H1 (cell line): ENCODE measurements around the gene NMRK1. TPM values are rescaled to one million over a fixed set of nuclear protein-coding genes. Genes with fewer than 3 reads are reported as not detected.

ENCODE experiments used
- CBX8 ChIP-seq: fragments of 300-800, 300-1000 bp; sonication (generic); IDR thresholded peaks from 2 replicates; pipeline ENCODE4 v1.7.1; 2016; ENCODE audit warnings: low read depth, low read length, borderline replicate concordance
- E2F6 ChIP-seq: IDR thresholded peaks from 2 replicates; pipeline ENCODE4 v1.6.1; 2012; ENCODE audit warnings: inconsistent platforms
- KDM1A ChIP-seq: fragments of 200-600, 300-600 bp; sonication (generic); IDR thresholded peaks from 2 replicates; pipeline ENCODE4 v1.7.1; 2016; ENCODE audit warnings: mild to moderate bottlenecking, low read length, borderline replicate concordance
- PHF8 ChIP-seq: fragments of 200-600 bp; sonication (generic); conservative IDR thresholded peaks from 2 replicates; pipeline ENCODE4 v1.7.1; 2012; ENCODE audit warnings: low read depth, mild to moderate bottlenecking, inconsistent platforms, low read length, moderate library complexity
- POLR2A ChIP-seq, 2 experiments: IDR thresholded peaks; 1 replicate in 1 of 2; 2 replicates in 1 of 2; pipeline ENCODE4 v1.6.1; 2011; ENCODE audit warnings: low read depth in 2 of 2, low read length in 2 of 2, mild to moderate bottlenecking in 2 of 2; ENCODE audit errors: control extremely low read depth in 1 of 2
- TCF12 ChIP-seq: IDR thresholded peaks from 2 replicates; pipeline ENCODE4 v1.6.1; 2011; ENCODE audit warnings: low read depth, mild to moderate bottlenecking, low read length
- ZNF274 ChIP-seq: IDR thresholded peaks from 2 replicates; pipeline ENCODE4 v1.7.0; 2012; ENCODE audit warnings: low read length, borderline replicate concordance; ENCODE audit errors: extremely low read depth
- polyA plus RNA-seq, 7 experiments: library from polyadenylated mRNA; depleted of rRNA in 3 of 7; stranded (reverse) in 5 of 7; unstranded in 2 of 7; fragments of >200 nt in 5 of 7; fragments of 200-250 nt in 2 of 7; gene quantifications; 1 replicate in 5 of 7; 2 replicates in 1 of 7; 4 replicates in 1 of 7; pipeline versions ENCODE4 v1.2.1 to v1.2.3, GENCODE V29; 2011 to 2013; ENCODE audit warnings: missing spikeins in 2 of 7, mixed read lengths in 2 of 7
- total RNA-seq: library from RNA; stranded (reverse); fragmentation: NEBNext Ultra II Directional; extraction: Animal tissue kit (Norgen Biotek cat#: 25700); gene quantifications from 2 replicates; pipeline ENCODE4 v1.2.1, GENCODE V29; 2021

NMRK1 gene
- total and polyA plus RNA-seq, 2 of the 8 experiments (the other 6 are each of a cell fraction or from before 2014, with no cell fraction given), result 5.8 to 8.1 TPM

- TF ChIP-seq TCF12 (no peak), KDM1A (no peak), E2F6 (no peak), ZNF274 (no peak), CBX8 (no peak), POLR2A (IDR thresholded peaks at IDR 0.05; ENCODE audit: control extremely low read depth in 1 of 2, low read depth in 2 of 2, low read length in 2 of 2) (no peak), PHF8 (no peak)
Observed at GRCh38 chr9:75041041-75041440, 46.9 kb downstream of the NMRK1 start (continued).
